NCI-H526 (cell line): Measurements from ENCODE around the gene TSPAN31.

Source experiments
- DNase-seq, 2 experiments: peaks; one replicate each; lab custom pipeline; 2025; lab: John Stamatoyannopoulos, UW

The TSPAN31 gene

DNA sequence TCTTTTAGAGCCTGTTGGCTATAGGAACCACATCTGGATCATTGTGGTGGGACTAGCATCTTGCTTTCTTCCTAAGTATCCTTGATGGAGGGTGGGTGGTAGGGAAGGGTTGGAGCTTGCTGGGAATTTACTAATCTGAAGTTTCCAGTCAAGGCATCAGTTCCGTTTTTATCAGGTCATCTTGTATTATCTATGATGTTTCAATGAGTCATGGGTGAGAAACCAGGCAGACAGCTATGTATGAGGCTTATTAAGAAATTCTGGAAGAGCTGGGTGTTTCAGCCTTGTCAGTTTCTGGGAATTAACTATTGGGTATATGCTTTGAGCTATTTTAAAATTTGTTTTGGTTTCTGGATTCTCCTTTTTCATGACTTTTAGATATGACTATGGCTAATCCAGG is 49.1 kb downstream of the TSPAN31 start:
- no peak for DNase-seq

DNA sequence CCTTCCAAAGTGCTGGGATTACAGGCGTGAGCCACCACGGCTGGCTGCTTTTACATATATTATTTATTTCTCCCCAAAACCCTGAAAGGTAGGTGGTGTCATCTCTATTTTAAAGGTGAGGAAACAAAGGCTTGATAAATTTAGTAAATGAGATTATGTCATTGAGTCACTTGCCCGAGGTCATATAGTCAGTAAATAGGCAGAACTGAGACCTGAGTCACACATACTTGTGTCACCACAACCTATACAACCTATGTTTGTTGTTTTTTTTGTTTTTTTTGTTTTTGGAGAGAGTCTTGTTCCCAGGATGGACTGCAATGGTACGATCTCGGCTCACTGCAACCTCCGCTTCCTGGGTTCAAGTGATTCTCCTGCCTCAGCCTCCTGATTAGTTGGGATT is 50.5 kb downstream of the TSPAN31 start:
- no peak for DNase-seq

DNA sequence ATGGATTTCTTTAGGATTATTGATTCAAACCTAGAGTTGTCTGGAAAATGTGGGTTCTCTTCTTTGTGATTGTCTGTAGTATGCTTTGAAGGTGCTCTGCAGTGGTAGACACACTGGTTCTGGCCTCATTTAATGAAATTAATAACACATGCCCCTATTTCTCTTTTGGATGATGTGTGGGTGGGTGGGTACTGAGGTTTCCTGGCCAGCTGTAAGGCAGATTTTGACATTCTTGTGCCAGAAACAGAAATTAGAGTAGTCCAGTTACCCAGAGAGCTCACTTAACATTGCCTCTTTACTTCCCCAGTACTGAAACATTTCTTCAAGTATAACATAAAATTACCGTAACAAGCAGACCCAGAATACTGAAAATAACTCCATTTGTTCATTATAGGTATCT is 52.2 kb downstream of the TSPAN31 start:
- DNase-seq = no peak

DNA sequence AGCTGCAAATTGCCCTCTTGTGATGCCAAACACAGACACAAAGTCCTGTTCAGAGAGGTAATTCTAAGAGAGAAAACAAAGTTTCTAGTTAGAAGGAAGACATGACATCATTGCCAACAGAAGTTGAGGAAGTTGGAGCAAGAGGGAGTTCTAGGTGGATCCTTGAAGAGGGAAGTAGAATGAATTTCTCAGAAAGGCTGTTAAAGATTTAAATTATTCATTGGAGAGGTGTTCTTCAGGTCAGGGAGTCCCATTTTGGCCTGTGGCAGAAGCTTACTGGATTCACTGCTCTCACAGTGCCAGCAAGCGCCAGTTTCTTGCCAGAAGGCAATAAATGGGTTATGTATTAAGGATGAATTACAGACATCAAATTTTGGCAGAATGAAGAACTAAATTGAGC is 53.1 kb downstream of the TSPAN31 start:
- no peak for DNase-seq
